Heart left ventricle (tissue), 16 donors: ENCODE measurements around the gene TASP1. TPM values are rescaled to one million over a fixed set of nuclear protein-coding genes. Genes with fewer than 3 reads are reported as not detected.
"Not testable (repeated sequence)": the region's sequence is repeated elsewhere in the genome, so short reads cannot be mapped to it uniquely, and the experiment has no call there.

Source experiments
- ATAC-seq, 4 donors: fragments of 200-7000 bp; cut with Tn5 transposase; one replicate each; pipeline ENCODE4 v1.9.1; 2020 to 2022; ENCODE audit warnings: moderate library complexity in 4 of 4, mild to moderate bottlenecking in 3 of 4, moderate number of reproducible peaks in 1 of 4
- DNase-seq, 5 donors: peaks; one replicate each; pipeline ENCODE4 v3.0.0-alpha.2; 2020
- H3K27ac ChIP-seq, 12 donors: fragments of 200-600 bp; sonication (generic) in 4 of 12; one replicate each; pipeline versions ENCODE4 v1.5.0 to v1.8.0; 2016 to 2022; ENCODE audit warnings: mild to moderate bottlenecking in 2 of 12
- H3K27me3 ChIP-seq, 9 donors: fragments of 200-600 bp; sonication (generic) in 2 of 9; one replicate each; pipeline versions ENCODE4 v1.5.1 to v1.8.0; 2016 to 2022; ENCODE audit warnings: mild to moderate bottlenecking in 3 of 9
- H3K36me3 ChIP-seq, 9 donors: fragments of 200-600 bp; sonication (generic) in 2 of 9; one replicate each; pipeline versions ENCODE4 v1.5.0 to v1.8.0; 2018 to 2022; ENCODE audit warnings: mild to moderate bottlenecking in 2 of 9
- H3K4me1 ChIP-seq, 12 donors: fragments of 200-600 bp; sonication (generic) in 4 of 12; one replicate each; pipeline versions ENCODE4 v1.5.0 to v1.8.0; 2016 to 2022; ENCODE audit warnings: mild to moderate bottlenecking in 3 of 12
- H3K4me3 ChIP-seq, 12 donors: fragments of 200-600 bp; sonication (generic) in 4 of 12; one replicate each; pipeline versions ENCODE4 v1.5.0 to v1.8.0; 2017 to 2022; ENCODE audit warnings: mild to moderate bottlenecking in 9 of 12, moderate library complexity in 4 of 12
- H3K9me3 ChIP-seq, 12 donors: fragments of 200-600 bp; sonication (generic) in 4 of 12; one replicate each; pipeline versions ENCODE4 v1.5.0 to v1.8.0; 2016 to 2022; ENCODE audit warnings: mild to moderate bottlenecking in 1 of 12
- POLR2A ChIP-seq, 2 donors: fragments of 450-650 bp; IDR thresholded peaks; one replicate each; pipeline ENCODE4 v1.6.1; 2017; ENCODE audit warnings: antibody characterized with exemption in 2 of 2, mild to moderate bottlenecking in 2 of 2, moderate library complexity in 2 of 2
- WGBS, 4 donors: extraction: QIAGEN DNeasy Blood & Tissue Kit in 2 of 4; methylation state at CpG; one replicate each; pipeline versions ENCODE4 v1.1.5 to v1.1.7; 2013 to 2018; 5-methylcytosine and 5-hydroxymethylcytosine counted together
- intact Hi-C, 10 donors: fragments of 100-400 bp; cut with DNase I; formaldehyde crosslinking; loops; one replicate each; pipeline versions ENCODE4 v1.11.1 to v1.14.2; 2022
- polyA plus RNA-seq, 2 donors: library from polyadenylated mRNA; stranded (reverse); fragments of 200-250 nt; gene quantifications; one replicate each; pipeline ENCODE4 v1.2.3, GENCODE V29; 2013
- total RNA-seq, 9 donors: library from RNA; depleted of rRNA in 2 of 9; stranded (reverse); fragments of >200 nt in 2 of 9; fragmentation: NEBNext Ultra II Directional in 3 of 9; extraction: Animal tissue kit (Norgen Biotek cat#: 25700) in 3 of 9; gene quantifications; one replicate each; pipeline versions ENCODE4 v1.1.0 to v1.2.4, GENCODE V29; 2016 to 2023
- TF ChIP-seq, protein P1 (sequence below), 12 donors: fragments of 200-600 bp; sonication (generic) in 4 of 12; IDR thresholded peaks; one replicate each; pipeline versions ENCODE4 v1.5.0 to v1.8.0; 2018 to 2022; ENCODE audit warnings: antibody characterized with exemption in 12 of 12, mild to moderate bottlenecking in 5 of 12
- donor health status: ischemic (EF 13 %, LVEDD 7.1; RV severe dilation, severe dysfunction).
- donor health status: healthy with polysubstance abuse.
- donor health status: DM: no; HTN: yes; CAD: no.
- donor health status: DM: no; HTN: no; CAD: no.
- donor health status: ischemic (EF 25% LVEDD 6.9; RV normal size, moderate dysfunction).
- donor health status: ischemic (EF 25% LVEDD 5.7; RV mildly dilated, moderate dysfunction).
- donor health status: healthy.
- donor health status: DM: yes; HTN: yes; CAD: no.
- donor health status: ischemic (EF 35%, LVEDD 5.7; RV mildly dilated, moderate dysfunction).
- donor health status: nonischemic (EF 11% LVEDD 7.7; RV severe dilation, severe dysfunction).
- donor health status: DM: yes; HTN: yes; CAD: no.
- donor health status: PGD.
- donor health status: ischemic (EF 29% LVEDD 5.4; RV normal size, mild dysfunction).
- donor health status: nonischemic (EF 23%, LVEDD 6.1; RV moderate dilation, normal function).

TASP1 gene
- total and polyA plus RNA-seq, 11 donors, result 1.6 to 8.6 (median 5.3) TPM

DNA sequence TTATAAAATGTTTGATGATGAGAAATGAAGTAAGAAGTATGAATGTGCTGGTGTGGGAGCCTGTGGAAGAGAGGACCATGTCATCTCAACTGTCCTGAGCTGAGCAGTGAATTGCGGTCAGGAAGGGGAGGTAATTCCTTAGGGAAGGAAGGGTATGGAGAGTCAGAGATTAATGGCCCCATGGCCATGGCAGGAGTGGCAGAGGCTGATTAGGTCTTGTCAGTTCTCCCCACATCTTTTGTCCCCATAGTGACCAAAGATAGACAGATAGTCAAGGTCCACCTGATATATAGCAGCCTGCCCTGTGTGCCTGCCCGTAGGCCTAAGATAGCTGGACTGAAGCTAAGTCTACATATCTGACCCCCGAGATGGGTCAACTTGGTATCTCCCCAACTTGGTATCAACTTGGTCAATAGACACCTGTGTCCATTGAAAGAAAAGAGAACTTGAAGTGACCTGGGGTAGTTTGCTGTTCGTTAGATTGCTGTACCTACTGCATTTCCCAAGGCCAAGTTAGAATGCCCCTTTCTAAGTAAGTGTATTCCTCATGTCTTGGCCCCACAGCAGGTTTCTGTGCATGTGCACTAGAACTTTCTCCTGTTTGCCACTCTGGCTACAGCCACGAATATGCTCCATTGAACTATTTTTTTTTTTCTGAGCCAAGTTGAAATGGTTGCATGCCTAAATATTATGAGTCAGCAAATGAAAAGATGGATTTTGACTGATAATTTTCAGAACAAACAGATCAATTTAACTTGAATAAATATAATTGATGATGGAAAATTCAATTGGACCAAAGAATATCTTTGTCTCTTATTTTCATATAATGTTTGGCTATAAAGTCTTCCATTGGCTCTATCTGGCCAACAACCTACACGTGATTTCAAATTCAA is 274.2 kb downstream of the TASP1 start:
- ATAC-seq, result no peak
- DNase-seq, result no peak
- 89 to 93% (median 91%) methylated on average over 6 of the region's 6 CpGs for WGBS, 4 donors

GRCh38 chr20:13363473-13363872 is 275.3 kb downstream of the TASP1 start:
- intact Hi-C loops, result no loop called here
- DNase-seq (no peak), ATAC-seq (no peak)
- no peak for TF ChIP-seq POLR2A (IDR thresholded peaks at IDR 0.05)
- TF ChIP-seq, protein P1, sequence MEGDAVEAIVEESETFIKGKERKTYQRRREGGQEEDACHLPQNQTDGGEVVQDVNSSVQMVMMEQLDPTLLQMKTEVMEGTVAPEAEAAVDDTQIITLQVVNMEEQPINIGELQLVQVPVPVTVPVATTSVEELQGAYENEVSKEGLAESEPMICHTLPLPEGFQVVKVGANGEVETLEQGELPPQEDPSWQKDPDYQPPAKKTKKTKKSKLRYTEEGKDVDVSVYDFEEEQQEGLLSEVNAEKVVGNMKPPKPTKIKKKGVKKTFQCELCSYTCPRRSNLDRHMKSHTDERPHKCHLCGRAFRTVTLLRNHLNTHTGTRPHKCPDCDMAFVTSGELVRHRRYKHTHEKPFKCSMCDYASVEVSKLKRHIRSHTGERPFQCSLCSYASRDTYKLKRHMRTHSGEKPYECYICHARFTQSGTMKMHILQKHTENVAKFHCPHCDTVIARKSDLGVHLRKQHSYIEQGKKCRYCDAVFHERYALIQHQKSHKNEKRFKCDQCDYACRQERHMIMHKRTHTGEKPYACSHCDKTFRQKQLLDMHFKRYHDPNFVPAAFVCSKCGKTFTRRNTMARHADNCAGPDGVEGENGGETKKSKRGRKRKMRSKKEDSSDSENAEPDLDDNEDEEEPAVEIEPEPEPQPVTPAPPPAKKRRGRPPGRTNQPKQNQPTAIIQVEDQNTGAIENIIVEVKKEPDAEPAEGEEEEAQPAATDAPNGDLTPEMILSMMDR (IDR thresholded peaks at IDR 0.05), result no peak
- H3K4me3 ChIP-seq, result no peak overlapping the region
- no peaks in the 10 kb centered on the region for H3K27me3 ChIP-seq
- no peaks in the 10 kb centered on the region for H3K9me3 ChIP-seq
- no peaks in the 10 kb centered on the region for H3K36me3 ChIP-seq
- no peaks in the 10 kb centered on the region for H3K4me1 ChIP-seq
- H3K27ac ChIP-seq, result no peak overlapping the region

More for the DNA sequence above, 274.2 kb downstream of the TASP1 start:
- no peak overlapping the region for H3K4me3 ChIP-seq
- H3K27me3 ChIP-seq, result no peaks in the 10 kb centered on the region
- H3K9me3 ChIP-seq, result peaks cover 0 to 5% (median 0%) of the 10 kb centered on the region in 12 donors
- H3K4me1 ChIP-seq, result no peaks in the 10 kb centered on the region
- intact Hi-C loops, result no loop called here
- no peak for TF ChIP-seq POLR2A (IDR thresholded peaks at IDR 0.05)
- TF ChIP-seq, protein P1 (IDR thresholded peaks at IDR 0.05), result no peak
- H3K36me3 ChIP-seq, result no peaks in the 10 kb centered on the region
- no peak overlapping the region for H3K27ac ChIP-seq

DNA sequence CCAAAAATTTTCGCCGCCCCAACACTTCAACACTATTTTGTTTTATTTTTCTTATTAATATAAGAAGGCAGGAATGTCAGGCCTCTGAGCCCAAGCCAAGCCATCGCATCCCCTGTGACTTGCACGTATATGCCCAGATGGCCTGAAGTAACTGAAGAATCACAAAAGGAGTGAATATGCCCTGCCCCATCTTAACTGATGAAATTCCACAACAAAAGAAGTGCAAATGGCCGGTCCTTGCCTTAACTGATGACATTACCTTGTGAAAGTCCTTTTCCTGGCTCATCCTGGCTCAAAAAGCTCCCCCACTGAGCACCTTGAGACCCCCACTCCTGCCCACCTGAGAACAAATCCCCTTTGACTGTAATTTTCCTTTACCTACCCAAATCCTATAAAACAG is 276.6 kb downstream of the TASP1 start:
- H3K4me1 ChIP-seq, intact Hi-C loops, H3K9me3 ChIP-seq, ATAC-seq, H3K36me3 ChIP-seq, H3K27ac ChIP-seq, H3K27me3 ChIP-seq, H3K4me3 ChIP-seq, DNase-seq: not testable (repeated sequence)
- 87 to 94% (median 90%) methylated on average over 3 to 4 of the region's 5 CpGs for WGBS, 4 donors

GRCh38 chr20:13358936-13359335 is 279.8 kb downstream of the TASP1 start:
- H3K36me3 ChIP-seq, H3K9me3 ChIP-seq, H3K4me1 ChIP-seq, H3K4me3 ChIP-seq, H3K27ac ChIP-seq, intact Hi-C loops, DNase-seq, ATAC-seq, H3K27me3 ChIP-seq: not testable (repeated sequence)
- 86 to 91% (median 89%) methylated on average over 12 of the region's 12 CpGs for WGBS, 4 donors

DNA sequence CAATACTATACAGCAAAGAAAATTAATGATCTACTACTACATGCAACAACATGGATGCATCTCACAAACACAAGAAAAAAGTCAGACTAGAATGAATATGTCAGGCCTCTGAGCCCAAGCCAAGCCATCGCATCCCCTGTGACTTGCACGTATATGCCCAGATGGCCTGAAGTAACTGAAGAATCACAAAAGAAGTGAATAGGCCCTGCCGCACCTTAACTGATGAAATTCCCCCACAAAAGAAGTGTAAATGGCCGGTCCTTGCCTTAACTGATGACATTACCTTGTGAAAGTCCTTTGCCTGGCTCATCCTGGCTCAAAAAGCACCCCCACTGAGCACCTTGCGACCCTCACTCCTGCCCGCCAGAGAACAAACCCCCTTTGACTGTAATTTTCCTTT is 280.9 kb downstream of the TASP1 start:
- ATAC-seq, DNase-seq, H3K4me1 ChIP-seq, intact Hi-C loops, H3K36me3 ChIP-seq, H3K27me3 ChIP-seq, H3K9me3 ChIP-seq, H3K27ac ChIP-seq, H3K4me3 ChIP-seq: not testable (repeated sequence)
- WGBS, 4 donors, result 86 to 95% (median 89%) methylated on average over 6 of the region's 6 CpGs

- Histone ChIP-seq H3K4me1 (no peaks in the 10 kb centered on the region), H3K4me3 (no peak overlapping the region), H3K27me3 (no peaks in the 10 kb centered on the region), H3K27ac (no peak overlapping the region), H3K9me3 (peaks cover 0 to 9% (median 0%) of the 10 kb centered on the region in 12 donors), H3K36me3 (no peaks in the 10 kb centered on the region)
- TF ChIP-seq, protein P1 (IDR thresholded peaks at IDR 0.05), result no peak
- no peak for TF ChIP-seq POLR2A (IDR thresholded peaks at IDR 0.05)
- no peak for DNase-seq
- intact Hi-C loops, result no loop called here
- ATAC-seq, result no peak
Observed at GRCh38 chr20:13356591-13356990, 282.1 kb downstream of the TASP1 start.
